HEK293 (cell line): Measurements from ENCODE around the gene DACT1.

Experiments
- ZNF121 ChIP-seq: fragments of 450-650 bp; formaldehyde crosslinking; IDR thresholded peaks from 2 replicates; pipeline ENCODE4 v1.5.1; 2016; ENCODE audit warnings: missing biosample characterization, missing genetic modification characterization
- ZNF501 ChIP-seq: fragments of 450-650 bp; formaldehyde crosslinking; IDR thresholded peaks from 2 replicates; pipeline ENCODE4 v1.5.1; 2016; ENCODE audit warnings: missing biosample characterization, missing genetic modification characterization
- ZNF610 ChIP-seq: fragments of 450-650 bp; formaldehyde crosslinking; IDR thresholded peaks from 2 replicates; pipeline ENCODE4 v1.5.1; 2016; ENCODE audit warnings: missing biosample characterization, missing genetic modification characterization, borderline replicate concordance
- ZNF664 ChIP-seq: fragments of 450-650 bp; formaldehyde crosslinking; IDR thresholded peaks from 2 replicates; pipeline ENCODE4 v1.5.1; 2016; ENCODE audit warnings: missing biosample characterization, missing genetic modification characterization
- ZNF830 ChIP-seq: fragments of 450-650 bp; IDR thresholded peaks from 2 replicates; pipeline ENCODE4 v1.5.0; 2018; ENCODE audit warnings: missing biosample characterization, missing genetic modification characterization, low read depth, mild to moderate bottlenecking, moderate library complexity
- TF ChIP-seq, protein P1 (sequence below): fragments of 450-650 bp; formaldehyde crosslinking; IDR thresholded peaks from 2 replicates; pipeline ENCODE4 v1.5.1; 2017; ENCODE audit warnings: missing biosample characterization, missing genetic modification characterization
- TF ChIP-seq, protein P2 (sequence below): fragments of 450-650 bp; formaldehyde crosslinking; IDR thresholded peaks from 2 replicates; pipeline ENCODE4 v1.5.1; 2016; ENCODE audit warnings: missing biosample characterization, missing genetic modification characterization, low read depth

DNA sequence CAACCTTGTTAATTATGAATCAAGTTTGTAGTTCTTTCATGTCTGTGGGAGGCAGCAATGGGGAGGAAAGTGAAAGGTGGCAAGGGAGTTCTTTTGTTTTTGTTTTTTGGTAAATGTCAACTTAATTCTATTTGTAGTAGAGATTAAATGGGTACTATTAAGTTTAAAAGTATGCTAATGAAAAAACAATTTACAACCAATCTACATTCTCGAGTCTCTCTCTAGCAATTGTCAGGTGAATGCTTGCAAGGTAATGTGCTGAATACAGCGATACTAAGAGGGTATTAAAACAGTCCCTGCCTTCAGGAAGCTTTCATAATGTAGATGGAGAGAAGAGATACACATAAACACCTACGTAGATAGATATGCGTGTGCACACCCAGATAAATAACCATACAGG lies 1.6 kb upstream of the DACT1 start:
- TF ChIP-seq ZNF501 (tag by site-specific recombination) = no peak
- TF ChIP-seq ZNF121 (tag by site-specific recombination) = no peak
- TF ChIP-seq, protein P1, sequence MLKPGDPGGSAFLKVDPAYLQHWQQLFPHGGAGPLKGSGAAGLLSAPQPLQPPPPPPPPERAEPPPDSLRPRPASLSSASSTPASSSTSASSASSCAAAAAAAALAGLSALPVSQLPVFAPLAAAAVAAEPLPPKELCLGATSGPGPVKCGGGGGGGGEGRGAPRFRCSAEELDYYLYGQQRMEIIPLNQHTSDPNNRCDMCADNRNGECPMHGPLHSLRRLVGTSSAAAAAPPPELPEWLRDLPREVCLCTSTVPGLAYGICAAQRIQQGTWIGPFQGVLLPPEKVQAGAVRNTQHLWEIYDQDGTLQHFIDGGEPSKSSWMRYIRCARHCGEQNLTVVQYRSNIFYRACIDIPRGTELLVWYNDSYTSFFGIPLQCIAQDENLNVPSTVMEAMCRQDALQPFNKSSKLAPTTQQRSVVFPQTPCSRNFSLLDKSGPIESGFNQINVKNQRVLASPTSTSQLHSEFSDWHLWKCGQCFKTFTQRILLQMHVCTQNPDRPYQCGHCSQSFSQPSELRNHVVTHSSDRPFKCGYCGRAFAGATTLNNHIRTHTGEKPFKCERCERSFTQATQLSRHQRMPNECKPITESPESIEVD = no peak
- TF ChIP-seq ZNF664 = no peak
- TF ChIP-seq, protein P2, sequence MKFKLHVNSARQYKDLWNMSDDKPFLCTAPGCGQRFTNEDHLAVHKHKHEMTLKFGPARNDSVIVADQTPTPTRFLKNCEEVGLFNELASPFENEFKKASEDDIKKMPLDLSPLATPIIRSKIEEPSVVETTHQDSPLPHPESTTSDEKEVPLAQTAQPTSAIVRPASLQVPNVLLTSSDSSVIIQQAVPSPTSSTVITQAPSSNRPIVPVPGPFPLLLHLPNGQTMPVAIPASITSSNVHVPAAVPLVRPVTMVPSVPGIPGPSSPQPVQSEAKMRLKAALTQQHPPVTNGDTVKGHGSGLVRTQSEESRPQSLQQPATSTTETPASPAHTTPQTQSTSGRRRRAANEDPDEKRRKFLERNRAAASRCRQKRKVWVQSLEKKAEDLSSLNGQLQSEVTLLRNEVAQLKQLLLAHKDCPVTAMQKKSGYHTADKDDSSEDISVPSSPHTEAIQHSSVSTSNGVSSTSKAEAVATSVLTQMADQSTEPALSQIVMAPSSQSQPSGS (tag by site-specific recombination) = no peak
- no peak for TF ChIP-seq ZNF610 (tag by site-specific recombination)
- TF ChIP-seq ZNF830 (tag by site-specific recombination) = no peak
